WTC11 (cell line): ENCODE data around the gene DUSP18. TPM values are rescaled to one million over a fixed set of nuclear protein-coding genes. Genes with fewer than 3 reads are reported as not detected.

ENCODE experiments used
- ATAC-seq: fragments of 200-7000 bp; cut with Tn5 transposase; 2 replicates; pipeline ENCODE4 v1.10.0; 2021; ENCODE audit warnings: mild to moderate bottlenecking, moderate library complexity
- Bru-seq: library from RNA; stranded (reverse); fragments of 400-500 nt; gene quantifications from one replicate; lab custom pipeline; 2021; lab: Mats Ljungman, UMichigan
- CTCF ChIA-PET: fragments of 300-600 bp; sonication (Branson Sonifier 250); formaldehyde crosslinking; loops from one replicate; lab custom pipeline; 2021; ENCODE audit warnings: antibody characterized with exemption; lab: Charles Lee
- POLR2A ChIA-PET: fragments of 350-600 bp; sonication (Branson Sonifier 250); formaldehyde crosslinking; loops from one replicate; lab custom pipeline; 2021; ENCODE audit warnings: antibody characterized with exemption; lab: Charles Lee
- DNase-seq: peaks from one replicate; pipeline ENCODE4 v3.0.0; 2021; ENCODE audit warnings: low spot score
- H3K27ac Mint-ChIP-seq: 2 replicates; pipeline ENCODE4 v1.8.0; 2021; ENCODE audit warnings: mixed read lengths
- H3K27me3 Mint-ChIP-seq: 2 replicates; pipeline ENCODE4 v1.8.0; 2021; ENCODE audit warnings: low read depth, mild to moderate bottlenecking, moderate library complexity, mixed read lengths
- H3K36me3 Mint-ChIP-seq: 2 replicates; pipeline ENCODE4 v1.8.0; 2021; ENCODE audit warnings: mixed read lengths
- H3K4me1 Mint-ChIP-seq: 2 replicates; pipeline ENCODE4 v1.8.0; 2022; ENCODE audit warnings: mixed read lengths
- H3K4me3 Mint-ChIP-seq: 2 replicates; pipeline ENCODE4 v1.8.0; 2021; ENCODE audit warnings: mild to moderate bottlenecking, moderate library complexity, mixed read lengths
- H3K9me3 Mint-ChIP-seq: 2 replicates; pipeline ENCODE4 v1.8.0; 2021; ENCODE audit warnings: mixed read lengths
- AR ChIP-seq: fragments of 250-450 bp; sonication (Bioruptor Pico); IDR thresholded peaks from 2 replicates; pipeline ENCODE4 v1.9.0; 2021; ENCODE audit warnings: mild to moderate bottlenecking
- CDX4 ChIP-seq: fragments of 250-450 bp; sonication (Bioruptor Pico); IDR thresholded peaks from 2 replicates; pipeline ENCODE4 v1.9.0; 2021; ENCODE audit warnings: moderate library complexity, mild to moderate bottlenecking, inconsistent platforms, borderline replicate concordance
- CREM ChIP-seq: sonication (generic); formaldehyde crosslinking; IDR thresholded peaks from 2 replicates; pipeline ENCODE4 v1.8.1; 2022; ENCODE audit warnings: mild to moderate bottlenecking, missing genetic modification reagents, moderate library complexity
- CTCF ChIP-seq: fragments of 200-600 bp; IDR thresholded peaks from 2 replicates; pipeline ENCODE4 v1.8.0; 2022; ENCODE audit warnings: antibody characterized with exemption
- ELF4 ChIP-seq: sonication (generic); formaldehyde crosslinking; IDR thresholded peaks from 2 replicates; pipeline ENCODE4 v1.8.1; 2022; ENCODE audit warnings: low read depth, mild to moderate bottlenecking, moderate library complexity, missing genetic modification reagents
- FOXJ3 ChIP-seq: sonication (generic); formaldehyde crosslinking; IDR thresholded peaks from 2 replicates; pipeline ENCODE4 v1.9.0; 2021; ENCODE audit warnings: missing genetic modification reagents, mild to moderate bottlenecking, borderline replicate concordance
- FOXK1 ChIP-seq: sonication (generic); formaldehyde crosslinking; IDR thresholded peaks from 2 replicates; pipeline ENCODE4 v1.8.0; 2022; ENCODE audit warnings: mild to moderate bottlenecking, moderate library complexity, missing genetic modification reagents
- GRHL2 ChIP-seq: fragments of 250-450 bp; sonication (Bioruptor Pico); IDR thresholded peaks from 2 replicates; pipeline ENCODE4 v1.8.0; 2022; ENCODE audit warnings: mild to moderate bottlenecking, moderate library complexity; ENCODE audit not compliant: insufficient replicate concordance, severe bottlenecking
- IRF1 ChIP-seq: sonication (generic); formaldehyde crosslinking; IDR thresholded peaks from 2 replicates; pipeline ENCODE4 v1.8.0; 2023; ENCODE audit warnings: missing genetic modification reagents
- IRF2 ChIP-seq: sonication (generic); formaldehyde crosslinking; IDR thresholded peaks from 2 replicates; pipeline ENCODE4 v1.8.0; 2022; ENCODE audit warnings: low read depth, missing genetic modification reagents, borderline replicate concordance
- JUN ChIP-seq: sonication (generic); formaldehyde crosslinking; IDR thresholded peaks from 2 replicates; pipeline ENCODE4 v1.8.0; 2023; ENCODE audit warnings: mild to moderate bottlenecking, missing genetic modification reagents
- KAT7 ChIP-seq: sonication (generic); formaldehyde crosslinking; IDR thresholded peaks from 2 replicates; pipeline ENCODE4 v1.8.1; 2023; ENCODE audit warnings: missing genetic modification reagents, mild to moderate bottlenecking, borderline replicate concordance
- MLX ChIP-seq: sonication (generic); formaldehyde crosslinking; IDR thresholded peaks from 2 replicates; pipeline ENCODE4 v1.8.1; 2023; ENCODE audit warnings: mild to moderate bottlenecking, missing genetic modification reagents, moderate library complexity
- MYBL2 ChIP-seq: sonication (generic); formaldehyde crosslinking; IDR thresholded peaks from 2 replicates; pipeline ENCODE4 v1.8.1; 2023; ENCODE audit warnings: mild to moderate bottlenecking, moderate library complexity, missing genetic modification reagents
- PRDM15 ChIP-seq: sonication (generic); formaldehyde crosslinking; IDR thresholded peaks from 2 replicates; pipeline ENCODE4 v1.8.0; 2022; ENCODE audit warnings: missing genetic modification reagents
- SMAD3 ChIP-seq: sonication (generic); formaldehyde crosslinking; IDR thresholded peaks from 2 replicates; pipeline ENCODE4 v1.8.0; 2022; ENCODE audit warnings: missing genetic modification reagents, mild to moderate bottlenecking, borderline replicate concordance
- SOX15 ChIP-seq: fragments of 250-450 bp; sonication (Bioruptor Pico); IDR thresholded peaks from 2 replicates; pipeline ENCODE4 v1.9.0; 2021; ENCODE audit warnings: mild to moderate bottlenecking
- SP1 ChIP-seq: sonication (generic); formaldehyde crosslinking; conservative IDR thresholded peaks from 2 replicates; pipeline ENCODE4 v1.8.1; 2022; ENCODE audit warnings: missing genetic modification reagents
- TEAD4 ChIP-seq: sonication (generic); formaldehyde crosslinking; IDR thresholded peaks from 2 replicates; pipeline ENCODE4 v1.8.0; 2022; ENCODE audit warnings: mild to moderate bottlenecking, missing genetic modification reagents
- ZNF232 ChIP-seq: sonication (generic); formaldehyde crosslinking; IDR thresholded peaks from 2 replicates; pipeline ENCODE4 v1.8.0; 2022; ENCODE audit warnings: mild to moderate bottlenecking, missing genetic modification reagents
- ZNF317 ChIP-seq: sonication (generic); formaldehyde crosslinking; IDR thresholded peaks from 2 replicates; pipeline ENCODE4 v1.8.1; 2023; ENCODE audit warnings: low read depth, mild to moderate bottlenecking, moderate library complexity, missing genetic modification reagents, borderline replicate concordance
- long read RNA-seq, 3 experiments: library from RNA in 1 of 3; library from capped mRNA in 1 of 3; library from polyadenylated mRNA in 1 of 3; unstranded in 2 of 3; stranded (forward) in 1 of 3; transcript quantifications; one replicate each; pipeline ENCODE4 v2.0.0, GENCODE V29; 2021
- total RNA-seq: library from RNA; stranded (reverse); gene quantifications from 3 replicates; pipeline ENCODE4 v1.2.3, GENCODE V29; 2021

Gene DUSP18
- total RNA-seq (4.2 to 4.4 TPM (median 4.3 TPM) in 3 replicates), Bru-seq, nascent RNA (percentile 45 among the genes with signal in this experiment)
- long read RNA-seq, experiment 1, partial matches to known transcripts: 0 of 9 reads
- long read RNA-seq, experiment 1, other reads (novel, unspliced or antisense): 5 of 9 reads
- long read RNA-seq, experiment 2, partial matches to known transcripts: 0 of 1 reads
- long read RNA-seq, experiment 2, other reads (novel, unspliced or antisense): 1 of 1 reads
- long read RNA-seq, experiment 3: 0 reads

- Mint-ChIP-seq H3K9me3 (no peaks in the 10 kb centered on the region), H3K27me3 (peaks cover 36% of the 10 kb centered on the region), H3K36me3 (no peaks in the 10 kb centered on the region), H3K27ac (peak within 1 kb of the TSS; percentile 52; the same call in 1 of the 2 replicates), H3K4me1 (peaks cover 12% of the 10 kb centered on the region), H3K4me3 (peak within 1 kb of the TSS; percentile 84)
- DNase-seq: peak; percentile 98
- peak; percentile 98 for ATAC-seq
- ChIA-PET CTCF (interaction anchor here (0.6 to 3.3 kb wide), 11 partner anchors 11 to 87 kb away, joined by 3 to 32 read pairs (median 4); partner anchors contain the start of genes SLC35E4 and TCN2), POLR2A (interaction anchor here (1.4 kb wide), 1 partner anchor 26 kb away, joined by 3 read pairs; no protein-coding TSS in a partner anchor)
- TF ChIP-seq IRF1 (no peak), ZNF232 (CRISPR knock-in tag) (no peak), IRF2 (CRISPR knock-in tag) (no peak), GRHL2 (CRISPR knock-in tag) (no peak), FOXK1 (CRISPR knock-in tag) (peak; percentile 33; the same call in 1 of the 2 replicates), ZNF317 (no peak), MLX (CRISPR knock-in tag) (no peak), CREM (no peak), ELF4 (CRISPR knock-in tag) (no peak), SOX15 (CRISPR knock-in tag) (no peak), JUN (CRISPR knock-in tag) (no peak), SP1 (CRISPR knock-in tag) (peak; percentile 88), SMAD3 (CRISPR knock-in tag) (no peak), KAT7 (CRISPR knock-in tag) (no peak), TEAD4 (CRISPR knock-in tag) (no peak), MYBL2 (CRISPR knock-in tag) (0 out of 2 replicates have a peak, but pooled peaks have one; percentile 34), CTCF (peak; percentile 37; the same call in 1 of the 2 replicates), PRDM15 (0 out of 2 replicates have a peak, but pooled peaks have one; percentile 24), AR (CRISPR knock-in tag) (no peak), FOXJ3 (CRISPR knock-in tag) (no peak), CDX4 (CRISPR knock-in tag) (no peak)
Observed at GRCh38 chr22:30667494-30668385, at the start of gene DUSP18. DUSP18 (minus strand) TSS chr22:30667875; CDS start chr22:30664003, 3,872 bp downstream.
